Measurements from ENCODE around the gene LONP1.

The LONP1 gene

GRCh38 chr19:5680084-5680436, 39.9 kb downstream of the LONP1 start:
- Histone ChIP-seq H3K36me3 (peaks cover 0 to 13% (median 0%) of the 10 kb centered on the region in 3 donors), H3K27ac (peak overlapping the region; percentile 87 to 92), H3K4me1 (peaks cover 0 to 21% (median 14%) of the 10 kb centered on the region in 4 donors), H3K9me3 (no peaks in the 10 kb centered on the region), H3K27me3 (no peaks in the 10 kb centered on the region), H3K4me3 (peak overlapping the region; percentile 72 to 78)
- peak in 1 of 2 donors; percentile 80 for DNase-seq
- TF ChIP-seq CTCF (IDR thresholded peaks at IDR 0.05): no peak
- intact Hi-C loops (cut with DNase I; ENCODE audit: low total_unique reads): no loop called here

- peaks cover 0 to 13% (median 0%) of the 10 kb centered on the region in 3 donors for H3K36me3 ChIP-seq
- peaks cover 0 to 21% (median 14%) of the 10 kb centered on the region in 4 donors for H3K4me1 ChIP-seq
- intact Hi-C loops (cut with DNase I; ENCODE audit: low total_unique reads): no loop called here
Observed at GRCh38 chr19:5679289-5680083, 40.5 kb downstream of the LONP1 start.

GRCh38 chr19:5678071-5678718, 41.8 kb downstream of the LONP1 start:
- DNase-seq: no peak
- TF ChIP-seq CTCF (IDR thresholded peaks at IDR 0.05): no peak
- Histone ChIP-seq H3K36me3 (peaks cover 0 to 13% (median 0%) of the 10 kb centered on the region in 3 donors), H3K27me3 (no peaks in the 10 kb centered on the region), H3K4me1 (peaks cover 0 to 21% (median 14%) of the 10 kb centered on the region in 4 donors), H3K9me3 (no peaks in the 10 kb centered on the region), H3K4me3 (no peak overlapping the region), H3K27ac (no peak overlapping the region)
- intact Hi-C loops (cut with DNase I; ENCODE audit: low total_unique reads): no loop called here

More at GRCh38 chr19:5679289-5680083, 40.5 kb downstream of the LONP1 start:
- Histone ChIP-seq H3K9me3 (no peaks in the 10 kb centered on the region), H3K4me3 (peak overlapping the region; percentile 72 to 78), H3K27ac (peak overlapping the region; percentile 87 to 92), H3K27me3 (no peaks in the 10 kb centered on the region)
- no peak for TF ChIP-seq CTCF (IDR thresholded peaks at IDR 0.05)
- no peak for DNase-seq

GRCh38 chr19:5677580-5677979, 42.4 kb downstream of the LONP1 start:
- TF ChIP-seq CTCF (IDR thresholded peaks at IDR 0.05): no peak
- Histone ChIP-seq H3K27ac (no peak overlapping the region), H3K4me1 (peaks cover 0 to 21% (median 14%) of the 10 kb centered on the region in 4 donors), H3K9me3 (no peaks in the 10 kb centered on the region), H3K36me3 (peaks cover 0 to 13% (median 0%) of the 10 kb centered on the region in 3 donors), H3K4me3 (no peak overlapping the region), H3K27me3 (no peaks in the 10 kb centered on the region)
- DNase-seq: no peak
- intact Hi-C loops (cut with DNase I; ENCODE audit: low total_unique reads): no loop called here

- Histone ChIP-seq H3K27me3 (no peaks in the 10 kb centered on the region), H3K4me1 (peaks cover 0 to 21% (median 14%) of the 10 kb centered on the region in 4 donors), H3K4me3 (no peak overlapping the region), H3K27ac (no peak overlapping the region), H3K36me3 (peaks cover 0 to 17% (median 0%) of the 10 kb centered on the region in 3 donors), H3K9me3 (no peaks in the 10 kb centered on the region)
- DNase-seq: no peak
- no peak for TF ChIP-seq CTCF (IDR thresholded peaks at IDR 0.05)
- intact Hi-C loops (cut with DNase I; ENCODE audit: low total_unique reads): no loop called here
Observed at GRCh38 chr19:5677136-5677535, 42.8 kb downstream of the LONP1 start.

All from tibial artery (tissue), 4 donors.